Fibroblast of pulmonary artery (primary cell): Measurements from ENCODE around the gene NUP188.

Experiments
- DNase-seq: peaks from one replicate; pipeline ENCODE4 v3.0.0-alpha.2; 2010; ENCODE audit warnings: low read depth
- H3K4me3 ChIP-seq: replicated peaks from 2 replicates; pipeline ENCODE4 v1.5.1; 2011; ENCODE audit warnings: low read depth, mild to moderate bottlenecking, control low read depth, low read length, moderate library complexity
- TF ChIP-seq, protein P1 (sequence below): IDR thresholded peaks from 2 replicates; pipeline ENCODE4 v1.5.1; 2011; ENCODE audit warnings: mild to moderate bottlenecking, control low read depth, low read length, inconsistent platforms; ENCODE audit errors: missing control alignments

The NUP188 gene

DNA sequence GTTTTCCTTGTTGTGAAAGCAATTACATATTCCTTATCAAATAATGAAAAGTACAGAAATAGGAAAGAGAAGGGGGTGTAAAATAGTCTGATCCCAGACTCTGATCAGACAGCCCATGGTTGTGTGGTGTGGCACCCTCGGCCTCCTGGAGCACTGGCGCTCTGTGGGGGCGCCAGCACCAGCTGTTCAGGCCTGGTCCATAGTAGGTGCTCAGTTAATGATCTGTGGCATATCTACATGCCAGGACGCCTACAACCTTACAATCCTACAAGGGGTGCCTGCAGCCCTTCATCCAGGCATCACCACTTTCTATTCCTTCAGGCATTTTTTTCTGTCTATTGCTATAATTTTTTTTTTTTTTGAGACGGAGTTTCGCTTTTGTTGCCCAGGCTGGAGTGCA is 105.5 kb downstream of the NUP188 start:
- H3K4me3 ChIP-seq, result no peak overlapping the region
- no peak for DNase-seq
- TF ChIP-seq, protein P1, sequence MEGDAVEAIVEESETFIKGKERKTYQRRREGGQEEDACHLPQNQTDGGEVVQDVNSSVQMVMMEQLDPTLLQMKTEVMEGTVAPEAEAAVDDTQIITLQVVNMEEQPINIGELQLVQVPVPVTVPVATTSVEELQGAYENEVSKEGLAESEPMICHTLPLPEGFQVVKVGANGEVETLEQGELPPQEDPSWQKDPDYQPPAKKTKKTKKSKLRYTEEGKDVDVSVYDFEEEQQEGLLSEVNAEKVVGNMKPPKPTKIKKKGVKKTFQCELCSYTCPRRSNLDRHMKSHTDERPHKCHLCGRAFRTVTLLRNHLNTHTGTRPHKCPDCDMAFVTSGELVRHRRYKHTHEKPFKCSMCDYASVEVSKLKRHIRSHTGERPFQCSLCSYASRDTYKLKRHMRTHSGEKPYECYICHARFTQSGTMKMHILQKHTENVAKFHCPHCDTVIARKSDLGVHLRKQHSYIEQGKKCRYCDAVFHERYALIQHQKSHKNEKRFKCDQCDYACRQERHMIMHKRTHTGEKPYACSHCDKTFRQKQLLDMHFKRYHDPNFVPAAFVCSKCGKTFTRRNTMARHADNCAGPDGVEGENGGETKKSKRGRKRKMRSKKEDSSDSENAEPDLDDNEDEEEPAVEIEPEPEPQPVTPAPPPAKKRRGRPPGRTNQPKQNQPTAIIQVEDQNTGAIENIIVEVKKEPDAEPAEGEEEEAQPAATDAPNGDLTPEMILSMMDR, result no peak

GRCh38 chr9:129054163-129054851 is 106.8 kb downstream of the NUP188 start:
- DNase-seq, result no peak
- TF ChIP-seq, protein P1, result no peak
- H3K4me3 ChIP-seq, result no peak overlapping the region
